NCI-H526 (cell line): Measurements from ENCODE around the gene STARD8.
"Not testable (repeated sequence)": the region's sequence is repeated elsewhere in the genome, so short reads cannot be mapped to it uniquely, and the experiment has no call there.

Source experiments
- DNase-seq, 2 experiments: peaks; one replicate each; lab custom pipeline; 2025; lab: John Stamatoyannopoulos, UW

The STARD8 gene

DNA sequence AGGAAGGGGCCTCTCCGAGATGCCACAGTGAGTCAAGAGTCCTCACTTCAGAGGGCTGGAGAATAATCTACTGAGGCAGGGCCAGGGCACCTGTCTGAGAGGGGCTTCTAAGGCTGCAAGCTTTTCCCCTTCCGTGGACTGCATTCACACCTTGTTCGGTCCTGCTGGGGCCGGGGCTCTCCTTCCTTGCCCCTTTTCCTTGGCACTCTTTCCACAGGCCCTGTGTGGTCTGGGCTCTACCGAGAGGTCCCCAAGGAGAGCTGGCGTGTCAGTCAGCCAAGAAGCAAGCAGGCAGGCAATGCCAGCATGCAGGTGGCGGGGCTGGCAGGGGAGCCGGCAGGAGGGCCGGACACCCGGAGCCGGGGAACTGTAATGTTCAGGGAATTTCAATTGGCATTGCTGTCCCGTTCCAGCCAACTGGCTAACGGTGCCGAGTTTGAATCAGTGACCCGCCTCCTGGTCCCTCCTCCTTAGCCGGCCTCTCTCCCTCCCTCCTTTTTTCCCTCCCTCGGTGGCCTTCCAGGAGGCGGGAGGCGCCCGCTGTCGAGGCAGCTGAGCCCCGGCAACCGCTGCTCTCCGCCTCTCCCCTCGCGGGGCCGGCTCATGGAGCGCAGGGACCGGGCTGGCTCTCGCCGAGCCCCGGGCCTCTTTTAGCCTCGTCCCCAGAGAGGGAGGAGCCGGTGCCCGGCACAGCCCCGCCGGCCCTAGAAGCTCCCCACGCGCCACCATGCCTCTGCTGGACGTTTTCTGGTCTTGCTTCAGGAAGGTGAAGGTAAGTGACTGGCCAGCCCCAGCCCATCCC is at the start of gene STARD8:
Gene STARD8 (plus strand): TSS at position 511 of the 802 bp plus-strand sequence. CDS start 217 bp downstream, at position 728.
- peak in 1 of 2 experiments; percentile 56 for DNase-seq

DNA sequence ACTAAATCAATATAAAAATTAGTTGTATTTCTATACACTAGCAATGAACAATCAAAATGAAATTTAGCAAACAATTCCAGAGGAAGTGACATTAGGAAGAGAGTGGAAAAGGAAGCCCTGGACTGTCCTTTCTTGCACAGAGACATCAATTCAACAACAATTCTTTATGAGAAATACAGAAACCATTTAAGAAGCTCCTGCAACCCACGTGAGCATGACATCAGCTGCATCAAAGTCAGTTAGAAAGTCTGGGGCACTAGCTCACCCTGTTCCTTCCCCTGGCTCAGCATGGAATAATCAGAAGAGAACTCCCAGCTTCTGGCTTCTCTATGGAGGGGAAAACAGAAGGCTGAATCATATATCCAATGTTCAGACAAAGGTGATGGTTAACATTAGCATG is 48.6 kb upstream of the STARD8 start:
- DNase-seq = no peak

DNA sequence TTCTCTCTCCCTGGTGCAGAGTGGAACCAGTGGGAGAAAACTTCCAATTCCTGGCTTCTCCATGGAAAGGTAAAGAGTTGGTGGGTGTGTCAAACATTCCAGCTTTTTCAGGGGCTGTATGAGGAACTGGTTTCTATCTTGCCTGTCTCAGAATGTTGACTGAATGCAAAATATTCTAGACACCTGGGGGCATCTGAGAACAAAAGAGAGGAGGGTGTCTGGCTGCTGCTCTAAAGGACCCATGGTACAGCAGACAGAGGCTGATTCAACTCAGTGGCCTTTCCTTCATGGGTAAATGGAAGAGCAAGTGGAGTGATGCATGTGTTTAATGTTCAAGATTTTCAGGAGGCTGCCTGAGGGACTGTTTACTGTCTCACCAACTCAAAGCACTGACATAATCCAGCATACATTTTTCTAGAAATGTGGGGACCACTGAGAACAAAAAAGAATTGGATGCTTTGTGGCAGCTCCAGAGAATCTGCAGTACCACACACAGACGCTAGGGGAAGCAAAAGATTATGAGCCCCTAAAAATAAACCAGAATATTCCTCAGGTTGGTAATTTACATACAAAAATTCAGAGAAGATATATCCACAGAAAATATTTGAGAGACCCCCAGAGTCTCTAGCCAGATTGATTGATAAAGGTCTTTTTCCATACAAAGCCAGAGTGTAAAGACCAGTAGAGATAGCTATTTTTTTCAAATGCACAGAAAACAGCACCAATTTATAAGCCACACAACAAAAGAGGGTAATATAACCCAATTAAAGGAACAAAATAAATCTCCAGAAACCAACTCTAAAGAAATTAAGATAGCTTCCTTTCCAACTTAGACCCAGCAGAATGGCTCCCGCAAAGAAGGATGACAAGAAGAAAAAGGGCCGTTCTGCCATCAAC is 48.0 kb upstream of the STARD8 start:
- peak; percentile 2 to 11 for DNase-seq

DNA sequence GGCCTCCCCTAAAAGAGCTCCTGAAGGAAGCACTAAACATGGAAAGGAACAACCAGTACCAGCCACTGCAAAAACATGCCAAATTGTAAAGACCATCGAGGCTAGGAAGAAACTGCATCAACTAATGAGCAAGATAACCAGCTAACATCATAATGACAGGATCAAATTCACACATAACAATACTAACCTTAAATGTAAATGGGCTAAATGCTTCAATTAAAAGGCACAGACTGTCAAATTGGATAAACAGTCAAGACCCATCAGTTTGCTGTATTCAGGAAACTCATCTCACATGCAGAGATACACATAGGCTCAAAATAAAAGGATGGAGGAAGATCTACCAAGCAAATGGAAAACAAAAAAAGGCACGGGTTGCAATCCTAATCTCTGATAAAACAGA is 43.2 kb upstream of the STARD8 start:
- not testable (repeated sequence) for DNase-seq

DNA sequence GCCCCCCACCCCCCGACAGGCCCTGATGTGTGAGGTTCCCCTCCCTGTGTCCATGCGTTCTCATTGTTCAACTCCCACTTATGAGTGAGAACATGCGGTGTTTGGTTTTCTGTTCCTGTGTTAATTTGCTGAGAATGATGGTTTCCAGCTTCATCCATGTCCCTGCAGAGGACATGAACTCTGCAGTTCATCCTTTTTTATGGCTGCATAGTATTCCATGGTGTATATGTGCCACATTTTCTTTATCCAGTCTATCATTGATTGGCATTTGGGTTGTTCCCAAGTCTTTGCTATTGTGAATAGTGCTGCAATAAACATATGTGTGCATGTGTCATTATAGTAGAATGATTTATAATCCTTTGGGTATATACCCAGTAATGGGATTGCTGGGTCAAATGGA is 32.7 kb upstream of the STARD8 start:
- not testable (repeated sequence) for DNase-seq

DNA sequence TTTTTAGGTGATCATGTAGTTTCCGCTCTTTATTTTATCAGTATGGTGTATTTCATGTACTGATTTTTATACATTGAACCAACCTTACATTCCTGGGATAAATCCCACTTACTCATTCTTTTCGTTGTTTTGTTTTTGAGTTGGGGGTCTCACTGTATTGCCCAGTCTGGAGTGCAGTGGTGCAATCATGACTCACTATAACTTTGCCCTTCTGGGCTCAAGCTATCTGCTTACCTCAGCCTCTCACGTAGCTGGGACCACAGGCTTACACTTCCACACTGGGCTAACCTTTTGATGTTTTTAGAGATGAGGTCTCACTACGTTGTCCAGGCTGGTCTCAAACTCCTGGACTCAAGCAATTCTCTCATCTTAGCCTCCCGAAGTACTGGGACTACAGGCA is 19.5 kb upstream of the STARD8 start:
- DNase-seq = no peak

GRCh38 chrX:68629936-68630335 is 17.5 kb upstream of the STARD8 start:
- DNase-seq = not testable (repeated sequence)

- no peak for DNase-seq
These were observed 16.1 kb upstream of the STARD8 start for GRCh38 chrX:68631336-68631735.

- no peak for DNase-seq
These were observed 15.0 kb upstream of the STARD8 start for GRCh38 chrX:68632491-68632890.

GRCh38 chrX:68633981-68634380 is 13.5 kb upstream of the STARD8 start:
- DNase-seq = no peak

DNA sequence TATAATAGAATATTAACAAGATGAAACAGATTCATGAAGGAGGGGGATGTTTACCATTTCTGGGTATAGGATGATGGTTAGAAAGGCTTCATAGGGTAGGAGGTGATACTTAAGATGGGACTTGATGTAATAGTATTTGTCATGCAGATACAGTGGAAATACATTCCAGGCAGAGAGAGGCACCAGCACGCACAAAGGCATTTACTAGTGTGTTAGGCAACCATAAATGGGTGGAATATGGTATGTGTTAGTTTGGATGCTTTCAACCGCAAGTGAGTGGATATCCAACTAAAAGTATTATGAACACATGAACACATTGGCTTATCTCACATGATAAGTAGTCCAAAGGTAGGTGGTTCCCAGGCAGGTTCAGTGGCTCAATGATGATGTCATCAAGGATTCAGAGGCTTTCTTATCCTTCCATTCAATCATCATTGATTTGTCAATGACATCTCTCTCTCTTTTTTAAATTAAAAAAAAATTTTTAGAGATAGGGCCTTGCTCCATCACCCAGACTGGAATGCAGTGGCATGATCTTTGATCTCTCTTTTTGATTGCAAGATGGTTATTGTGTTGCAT is 12.7 kb upstream of the STARD8 start:
- DNase-seq = no peak

- no peak for DNase-seq
These were observed 6.8 kb upstream of the STARD8 start for GRCh38 chrX:68640661-68641060.

DNA sequence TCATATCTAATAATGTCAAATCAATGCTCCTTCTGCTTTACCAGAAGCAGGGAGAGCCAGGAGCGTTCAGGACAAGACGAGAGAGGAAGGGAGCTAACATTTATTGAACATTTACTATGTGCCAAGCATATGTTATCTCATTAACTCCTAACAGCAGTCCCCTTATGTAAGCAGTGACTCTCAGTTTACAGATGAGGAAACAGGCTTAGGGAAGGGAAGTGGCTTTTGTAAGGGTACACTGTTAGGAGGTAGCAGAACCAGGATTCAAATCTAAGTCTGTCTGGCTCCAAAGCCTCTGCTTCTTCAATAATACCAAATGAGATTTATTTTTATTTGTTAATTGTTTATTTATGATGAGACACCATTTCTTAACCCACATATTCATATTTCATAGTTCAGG is 2.6 kb upstream of the STARD8 start:
- DNase-seq = no peak

DNA sequence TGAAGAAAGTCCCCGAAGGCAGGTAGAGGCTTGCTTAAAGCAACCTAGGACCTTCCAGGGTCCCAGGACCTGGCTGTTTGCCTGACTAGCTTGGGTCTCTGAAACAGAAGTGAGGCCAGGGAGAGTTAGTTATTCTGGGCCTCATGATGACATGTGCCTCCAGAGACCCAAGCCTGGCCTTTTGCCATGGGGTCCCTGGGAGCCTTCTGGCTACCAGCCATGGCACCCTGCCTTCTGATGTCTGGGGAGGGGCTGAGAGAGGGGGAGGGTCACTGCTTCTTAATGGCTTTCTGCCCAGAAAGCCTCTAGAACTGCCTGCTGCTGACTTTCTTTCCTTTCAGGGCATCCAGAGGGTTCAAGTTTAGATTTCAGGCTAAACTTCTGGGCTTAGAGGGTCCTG is 1.0 kb upstream of the STARD8 start:
- DNase-seq = no peak

DNA sequence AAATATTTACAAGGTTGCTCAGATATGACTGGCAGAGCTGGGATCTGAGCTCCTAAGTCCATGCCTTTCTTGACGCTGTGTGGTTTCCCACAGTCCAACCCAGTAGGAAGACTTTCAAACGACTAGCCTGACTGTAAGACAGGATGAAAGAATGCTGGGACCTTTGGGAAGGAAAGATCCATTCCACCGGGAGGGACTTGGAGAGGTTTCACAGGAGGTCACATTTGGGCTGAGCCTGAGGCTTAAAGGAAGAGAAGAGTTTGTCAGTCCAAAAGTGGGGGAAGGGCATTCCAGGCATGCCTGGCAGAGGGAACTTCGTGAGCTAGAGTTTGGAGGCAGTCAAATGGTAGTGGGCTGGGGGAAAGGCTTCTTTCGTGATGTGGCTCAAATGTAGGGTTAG is 1.5 kb downstream of the STARD8 start:
- DNase-seq = no peak

GRCh38 chrX:68650491-68650890 is 3.0 kb downstream of the STARD8 start:
- no peak for DNase-seq

- peak in 1 of 2 experiments; percentile 3 for DNase-seq
These were observed 3.6 kb downstream of the STARD8 start for GRCh38 chrX:68651110-68651509.

GRCh38 chrX:68652326-68653170 is 5.1 kb downstream of the STARD8 start:
- DNase-seq = no peak

DNA sequence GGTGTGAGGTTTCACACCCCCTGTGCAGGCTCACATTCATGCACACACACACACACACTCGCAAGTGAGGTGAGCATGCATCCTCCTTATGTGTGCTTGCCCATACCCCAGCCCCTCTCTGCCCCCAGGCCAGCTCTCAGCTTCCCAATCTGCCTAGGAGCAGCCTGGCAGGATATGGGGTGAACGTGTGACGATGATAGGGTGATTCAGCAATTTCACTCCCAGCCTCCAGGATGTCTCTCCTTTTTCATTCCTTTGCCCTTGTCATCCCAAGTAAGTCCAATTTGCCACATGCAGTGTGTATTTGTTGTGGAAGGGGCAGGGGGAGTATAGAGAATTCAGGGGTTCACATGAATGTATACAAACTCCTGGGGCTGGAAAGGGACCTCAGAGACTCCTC is 7.2 kb downstream of the STARD8 start:
- DNase-seq = no peak

DNA sequence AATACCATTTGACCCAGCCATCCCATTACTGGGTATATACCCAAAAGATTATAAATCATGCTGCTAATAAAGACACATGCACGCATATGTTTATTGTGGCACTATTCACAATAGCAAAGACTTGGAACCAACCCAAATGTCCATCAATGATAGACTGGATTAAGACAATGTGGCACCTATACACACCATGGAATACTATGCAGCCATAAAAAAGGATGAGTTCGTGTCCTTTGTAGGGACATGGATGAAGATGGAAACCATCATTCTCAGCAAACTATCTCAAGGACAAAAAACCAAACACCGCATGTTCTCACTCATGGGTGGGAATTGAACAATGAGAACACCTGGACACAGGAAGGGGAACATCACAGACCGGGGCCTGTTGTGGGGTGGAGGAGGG is 9.0 kb downstream of the STARD8 start:
- DNase-seq = not testable (repeated sequence)

DNA sequence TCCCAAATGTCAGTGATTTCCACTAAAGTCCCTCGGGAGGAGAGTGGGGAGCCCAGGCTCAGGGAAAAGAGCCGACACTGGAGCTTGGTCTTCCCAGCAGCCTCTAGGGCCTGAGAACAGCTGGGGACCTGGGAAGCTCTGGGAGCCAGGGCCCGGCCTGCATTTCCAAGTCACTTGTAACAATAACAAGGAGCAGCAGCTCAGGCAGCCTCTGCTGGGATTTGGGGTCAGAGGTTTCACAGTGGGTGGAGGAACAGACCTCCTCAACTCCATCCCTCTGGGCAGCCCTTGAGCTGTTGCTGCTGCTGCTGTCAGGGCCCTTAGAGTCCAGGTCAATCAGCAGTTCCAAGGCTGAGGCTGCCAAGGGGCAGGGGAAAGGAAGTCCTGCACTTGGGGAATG is 11.1 kb downstream of the STARD8 start:
- DNase-seq = no peak

DNA sequence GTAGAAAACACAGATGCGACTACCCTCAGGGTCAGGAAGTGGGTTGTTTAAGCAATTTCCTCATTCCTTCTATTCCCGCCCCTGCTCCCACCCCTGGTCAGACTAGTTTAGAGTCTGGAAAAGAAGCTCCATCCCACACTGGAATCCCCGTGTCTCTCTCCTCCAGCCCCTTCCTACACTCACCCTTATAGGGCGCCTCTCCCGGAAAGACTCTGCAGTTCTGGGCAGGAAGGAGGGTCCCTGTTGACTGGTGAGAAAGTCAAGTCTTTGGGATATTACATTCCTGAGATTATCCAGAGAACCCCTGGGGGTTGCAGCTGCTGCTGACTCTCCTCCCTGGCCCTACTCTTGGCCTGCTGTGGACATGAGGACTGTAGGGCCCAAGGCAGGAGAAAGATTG is 11.9 kb downstream of the STARD8 start:
- no peak for DNase-seq
